IPS-15b (cell line): Measurements from ENCODE around the gene KRTAP22-2.

Experiments used
- H3K27me3 ChIP-seq: one replicate; pipeline ENCODE4 v1.6.1; 2013; ENCODE audit warnings: low read length; ENCODE audit not compliant: control insufficient read depth, insufficient read depth
- H3K36me3 ChIP-seq: one replicate; pipeline ENCODE4 v1.6.1; 2013; ENCODE audit warnings: low read length; ENCODE audit not compliant: control insufficient read depth, insufficient read depth
- H3K4me1 ChIP-seq: one replicate; pipeline ENCODE4 v1.6.1; 2013; ENCODE audit warnings: mild to moderate bottlenecking, low read length; ENCODE audit not compliant: control insufficient read depth, insufficient read depth
- H3K4me3 ChIP-seq: one replicate; pipeline ENCODE4 v1.5.1; 2013; ENCODE audit warnings: low read depth, low read length
- H3K9ac ChIP-seq: one replicate; pipeline ENCODE4 v1.6.1; 2013; ENCODE audit warnings: low read depth, mild to moderate bottlenecking, low read length
- H3K9me3 ChIP-seq: one replicate; pipeline ENCODE4 v1.6.1; 2013; ENCODE audit warnings: mild to moderate bottlenecking, low read length; ENCODE audit not compliant: control insufficient read depth, insufficient read depth

KRTAP22-2 gene

GRCh38 chr21:30590297-30590696 lies at the start of gene KRTAP22-2:
Gene KRTAP22-2, minus strand, starts transcription at chr21:30590397.
- Histone ChIP-seq H3K4me3 (no peak within 1 kb of the TSS), H3K9ac (no peak within 1 kb of the TSS), H3K36me3 (no peaks in the 10 kb centered on the region), H3K4me1 (no peaks in the 10 kb centered on the region), H3K9me3 (no peaks in the 10 kb centered on the region), H3K27me3 (no peaks in the 10 kb centered on the region)

GRCh38 chr21:30638686-30639085 lies 48.5 kb upstream of the KRTAP22-2 start:
- no peaks in the 10 kb centered on the region for H3K9me3 ChIP-seq
- H3K9ac ChIP-seq = no peak overlapping the region
- no peaks in the 10 kb centered on the region for H3K27me3 ChIP-seq
- no peaks in the 10 kb centered on the region for H3K4me1 ChIP-seq
- H3K4me3 ChIP-seq = no peak overlapping the region
- no peaks in the 10 kb centered on the region for H3K36me3 ChIP-seq

GRCh38 chr21:30634906-30635305 lies 44.7 kb upstream of the KRTAP22-2 start, which contains the start of gene KRTAP20-2:
Gene KRTAP20-2, plus strand, starts transcription at chr21:30635206. Its CDS starts 58 bp downstream, at chr21:30635264.
- no peaks in the 10 kb centered on the region for H3K27me3 ChIP-seq
- H3K4me1 ChIP-seq = no peaks in the 10 kb centered on the region
- no peaks in the 10 kb centered on the region for H3K9me3 ChIP-seq
- H3K4me3 ChIP-seq = no peak within 1 kb of the TSS
- no peak within 1 kb of the TSS for H3K9ac ChIP-seq
- H3K36me3 ChIP-seq = no peaks in the 10 kb centered on the region

GRCh38 chr21:30629200-30629599 lies 39.0 kb upstream of the KRTAP22-2 start:
- Histone ChIP-seq H3K9ac (no peak overlapping the region), H3K36me3 (no peaks in the 10 kb centered on the region), H3K4me1 (no peaks in the 10 kb centered on the region), H3K4me3 (no peak overlapping the region), H3K27me3 (no peaks in the 10 kb centered on the region), H3K9me3 (no peaks in the 10 kb centered on the region)

- no peak overlapping the region for H3K4me3 ChIP-seq
- H3K4me1 ChIP-seq = no peaks in the 10 kb centered on the region
- H3K36me3 ChIP-seq = no peaks in the 10 kb centered on the region
- H3K27me3 ChIP-seq = no peaks in the 10 kb centered on the region
- no peaks in the 10 kb centered on the region for H3K9me3 ChIP-seq
- no peak overlapping the region for H3K9ac ChIP-seq
These were observed 37.9 kb upstream of the KRTAP22-2 start for GRCh38 chr21:30628109-30628508.

- no peaks in the 10 kb centered on the region for H3K27me3 ChIP-seq
- H3K4me3 ChIP-seq = no peak overlapping the region
- H3K9me3 ChIP-seq = no peaks in the 10 kb centered on the region
- no peak overlapping the region for H3K9ac ChIP-seq
- H3K4me1 ChIP-seq = no peaks in the 10 kb centered on the region
- H3K36me3 ChIP-seq = no peaks in the 10 kb centered on the region
These were observed 35.4 kb upstream of the KRTAP22-2 start for GRCh38 chr21:30625449-30626165.

GRCh38 chr21:30623362-30623761 lies 33.2 kb upstream of the KRTAP22-2 start:
- Histone ChIP-seq H3K9ac (no peak overlapping the region), H3K36me3 (no peaks in the 10 kb centered on the region), H3K27me3 (no peaks in the 10 kb centered on the region), H3K4me3 (no peak overlapping the region), H3K9me3 (no peaks in the 10 kb centered on the region), H3K4me1 (no peaks in the 10 kb centered on the region)

GRCh38 chr21:30620522-30620921 lies 30.3 kb upstream of the KRTAP22-2 start, which contains the start of gene KRTAP20-4:
Gene KRTAP20-4, plus strand, starts transcription at chr21:30620627.
- Histone ChIP-seq H3K4me1 (no peaks in the 10 kb centered on the region), H3K9ac (no peak within 1 kb of the TSS), H3K4me3 (no peak within 1 kb of the TSS), H3K9me3 (no peaks in the 10 kb centered on the region), H3K27me3 (no peaks in the 10 kb centered on the region), H3K36me3 (no peaks in the 10 kb centered on the region)

GRCh38 chr21:30620080-30620479 lies 29.9 kb upstream of the KRTAP22-2 start:
- Histone ChIP-seq H3K9ac (no peak overlapping the region), H3K9me3 (no peaks in the 10 kb centered on the region), H3K27me3 (no peaks in the 10 kb centered on the region), H3K4me3 (no peak overlapping the region), H3K4me1 (no peaks in the 10 kb centered on the region), H3K36me3 (no peaks in the 10 kb centered on the region)

- H3K4me1 ChIP-seq = no peaks in the 10 kb centered on the region
- H3K27me3 ChIP-seq = no peaks in the 10 kb centered on the region
- no peaks in the 10 kb centered on the region for H3K9me3 ChIP-seq
- no peaks in the 10 kb centered on the region for H3K36me3 ChIP-seq
- H3K9ac ChIP-seq = no peak within 1 kb of the TSS
- no peak within 1 kb of the TSS for H3K4me3 ChIP-seq
These were observed 25.9 kb upstream of the KRTAP22-2 start, which contains the start of gene KRTAP20-1 for GRCh38 chr21:30616125-30616524. Gene KRTAP20-1, plus strand, starts transcription at chr21:30616425. Its CDS starts 30 bp downstream, at chr21:30616455.

GRCh38 chr21:30615199-30615598 lies 25.0 kb upstream of the KRTAP22-2 start:
- no peaks in the 10 kb centered on the region for H3K4me1 ChIP-seq
- H3K27me3 ChIP-seq = no peaks in the 10 kb centered on the region
- no peaks in the 10 kb centered on the region for H3K9me3 ChIP-seq
- H3K36me3 ChIP-seq = no peaks in the 10 kb centered on the region
- H3K9ac ChIP-seq = no peak overlapping the region
- no peak overlapping the region for H3K4me3 ChIP-seq

- H3K9me3 ChIP-seq = no peaks in the 10 kb centered on the region
These were observed 23.6 kb upstream of the KRTAP22-2 start, which contains the start of gene KRTAP6-1 for GRCh38 chr21:30613836-30614235. Gene KRTAP6-1, minus strand, starts transcription at chr21:30613930. Its CDS starts 26 bp downstream, at chr21:30613904.

More at GRCh38 chr21:30613836-30614235, 23.6 kb upstream of the KRTAP22-2 start, which contains the start of gene KRTAP6-1:
- Histone ChIP-seq H3K36me3 (no peaks in the 10 kb centered on the region), H3K4me3 (no peak within 1 kb of the TSS), H3K27me3 (no peaks in the 10 kb centered on the region), H3K9ac (no peak within 1 kb of the TSS), H3K4me1 (no peaks in the 10 kb centered on the region)
